Measurements from ENCODE around the gene FOXP1. TPM values are rescaled to one million over a fixed set of nuclear protein-coding genes. Genes with fewer than 3 reads are reported as not detected.

Gene FOXP1
- total and polyA plus RNA-seq, 12 donors, result 7.6 to 42.7 (median 24.3) TPM

DNA sequence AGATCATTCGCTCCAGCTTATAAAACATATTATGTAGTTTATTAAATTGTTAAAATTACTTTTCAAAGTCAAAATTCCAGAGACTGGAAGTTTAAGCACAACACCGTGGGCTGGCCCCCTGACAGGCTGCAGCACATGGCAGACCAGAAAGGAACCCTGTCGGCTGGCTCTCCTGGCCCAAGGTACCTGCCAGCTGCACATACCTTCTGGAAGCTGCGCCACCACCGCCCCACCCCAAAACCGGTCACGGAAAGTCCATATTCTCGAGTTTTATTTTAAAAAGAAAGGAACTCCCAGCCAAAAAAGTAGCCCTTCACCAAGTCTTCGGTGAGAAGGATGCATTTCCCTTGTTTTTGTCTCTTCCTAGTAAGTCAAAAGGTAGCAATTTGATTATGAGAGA is 94.6 kb downstream of the FOXP1 start:
- WGBS, 4 donors, result 90 to 98% (median 93%) methylated on average over 9 of the region's 9 CpGs
- no peak for DNase-seq
- Histone ChIP-seq H3K4me3 (no peak overlapping the region), H3K27ac (no peak overlapping the region), H3K9me3 (replicated peaks in 1 of 3) (peaks cover 0 to 5% (median 0%) of the 10 kb centered on the region in 3 donors), H3K27me3 (no peaks in the 10 kb centered on the region), H3K36me3 (replicated peaks in 1 of 2) (no peaks in the 10 kb centered on the region), H3K4me1 (replicated peaks in 1 of 2) (no peaks in the 10 kb centered on the region)
- no peak for TF ChIP-seq CTCF (IDR thresholded peaks at IDR 0.05)
- no peak for TF ChIP-seq POLR2A (IDR thresholded peaks at IDR 0.05)
- intact Hi-C loops (cut with DNase I), result no loop called here

DNA sequence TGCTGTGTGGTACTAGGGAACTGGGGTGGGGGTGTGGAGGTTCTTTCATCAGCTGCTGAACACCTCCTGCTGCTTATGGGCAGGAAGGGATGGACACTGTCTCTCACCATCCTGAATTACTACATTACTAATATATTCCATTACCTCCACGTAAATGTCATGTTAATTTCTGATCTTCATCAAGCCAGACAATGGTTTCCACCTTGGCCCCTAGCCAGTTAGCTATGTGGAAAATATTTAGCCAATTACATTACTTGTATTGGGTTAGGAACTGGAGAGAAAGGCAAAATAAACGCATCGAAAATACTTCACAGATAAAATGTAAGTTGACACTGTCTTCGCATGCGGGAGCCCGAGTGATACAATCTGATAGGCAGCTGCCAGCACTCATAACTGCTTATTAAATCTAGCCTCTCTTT is 95.1 kb downstream of the FOXP1 start:
- intact Hi-C loops (cut with DNase I), result no loop called here
- Histone ChIP-seq H3K4me3 (no peak overlapping the region), H3K27me3 (no peaks in the 10 kb centered on the region), H3K27ac (no peak overlapping the region), H3K4me1 (replicated peaks in 1 of 2) (no peaks in the 10 kb centered on the region), H3K36me3 (replicated peaks in 1 of 2) (no peaks in the 10 kb centered on the region), H3K9me3 (replicated peaks in 1 of 3) (peaks cover 0 to 5% (median 0%) of the 10 kb centered on the region in 3 donors)
- TF ChIP-seq POLR2A (IDR thresholded peaks at IDR 0.05) (no peak), CTCF (IDR thresholded peaks at IDR 0.05) (no peak)
- 80 to 90% (median 85%) methylated on average over 6 of the region's 6 CpGs for WGBS, 4 donors
- DNase-seq, result no peak

- intact Hi-C loops (cut with DNase I), result no loop called here
- no peaks in the 10 kb centered on the region for H3K27me3 ChIP-seq
- DNase-seq, result no peak
- H3K4me3 ChIP-seq, result no peak overlapping the region
- H3K36me3 ChIP-seq (replicated peaks in 1 of 2), result no peaks in the 10 kb centered on the region
- no peaks in the 10 kb centered on the region for H3K4me1 ChIP-seq (replicated peaks in 1 of 2)
- H3K27ac ChIP-seq, result no peak overlapping the region
- TF ChIP-seq POLR2A (IDR thresholded peaks at IDR 0.05), result no peak
- no peak for TF ChIP-seq CTCF (IDR thresholded peaks at IDR 0.05)
- WGBS, 4 donors, result 79 to 92% (median 86%) methylated on average over 5 of the region's 5 CpGs
- H3K9me3 ChIP-seq (replicated peaks in 1 of 3), result peaks cover 0 to 5% (median 0%) of the 10 kb centered on the region in 3 donors
Observed at GRCh38 chr3:71487418-71487817, 96.1 kb downstream of the FOXP1 start.

- Histone ChIP-seq H3K4me3 (no peak overlapping the region), H3K36me3 (replicated peaks in 1 of 2) (no peaks in the 10 kb centered on the region), H3K27me3 (no peaks in the 10 kb centered on the region), H3K4me1 (replicated peaks in 1 of 2) (no peaks in the 10 kb centered on the region), H3K27ac (no peak overlapping the region), H3K9me3 (replicated peaks in 1 of 3) (peaks cover 0 to 5% (median 0%) of the 10 kb centered on the region in 3 donors)
- DNase-seq, result no peak
- TF ChIP-seq CTCF (IDR thresholded peaks at IDR 0.05) (no peak), POLR2A (IDR thresholded peaks at IDR 0.05) (no peak)
- intact Hi-C loops (cut with DNase I), result no loop called here
- WGBS, 4 donors, result 80 to 97% (median 92%) methylated on average over 6 of the region's 6 CpGs
Observed at GRCh38 chr3:71486831-71487230, 96.7 kb downstream of the FOXP1 start.

Measured in adrenal gland (tissue), 12 donors.